Measurements from ENCODE around the gene SLC25A22. TPM values are rescaled to one million over a fixed set of nuclear protein-coding genes. Genes with fewer than 3 reads are reported as not detected.

The SLC25A22 gene
- total and polyA plus RNA-seq, 9 of the 15 experiments (the other 6 are each of a cell fraction or from before 2014, with no cell fraction given): 0.41 to 55.4 (median 11.4) TPM

GRCh38 chr11:842370-843002 is 44.4 kb upstream of the SLC25A22 start, which contains the start of the genes POLR2L and TSPAN4 (continued):
- TF ChIP-seq TSHZ1 (CRISPR knock-in tag; IDR thresholded peaks at IDR 0.05): no peak
- TF ChIP-seq ATF6 (CRISPR knock-in tag; IDR thresholded peaks at IDR 0.05): 0 out of 2 replicates have a peak, but pooled peaks have one; percentile 46
- TF ChIP-seq ELF2 (CRISPR knock-in tag; IDR thresholded peaks at IDR 0.05): no peak
- TF ChIP-seq SMARCC2 (IDR thresholded peaks at IDR 0.05; ENCODE audit: low read depth): no peak
- TF ChIP-seq CHD4 (IDR thresholded peaks at IDR 0.05; ENCODE audit: insufficient read depth, insufficient replicate concordance, low read depth, low read length, poor library complexity, severe bottlenecking): no peak
- no peak for TF ChIP-seq MTA1 (IDR thresholded peaks at IDR 0.05; ENCODE audit: borderline replicate concordance)
- TF ChIP-seq MIER1 (IDR thresholded peaks at IDR 0.05; ENCODE audit: low read depth): no peak
- no peak for TF ChIP-seq ZFP36 (IDR thresholded peaks at IDR 0.05; ENCODE audit: low read depth, low read length, partially characterized antibody)
- TF ChIP-seq ZNF41 (CRISPR knock-in tag; conservative IDR thresholded peaks at IDR 0.05): no peak
- TF ChIP-seq SMARCA5 (IDR thresholded peaks at IDR 0.05): no peak
- peak; percentile 97 for TF ChIP-seq PKNOX1 (IDR thresholded peaks at IDR 0.05)
- TF ChIP-seq SRF (CRISPR knock-in tag; IDR thresholded peaks at IDR 0.05): no peak
- TF ChIP-seq PRDM10 (IDR thresholded peaks at IDR 0.05; ENCODE audit: partially characterized antibody): peak; percentile 99
- TF ChIP-seq ZNF184 (CRISPR knock-in tag; IDR thresholded peaks at IDR 0.05): no peak
- peak; percentile 39 to 82 for TF ChIP-seq E2F6 (IDR thresholded peaks at IDR 0.05; ENCODE audit: borderline replicate concordance in 1 of 2, extremely low read depth in 1 of 2, insufficient read depth in 1 of 2, insufficient read length in 1 of 2, low read depth in 1 of 2, low read length in 1 of 2, poor library complexity in 1 of 2, severe bottlenecking in 1 of 2)

Data from K562 (cell line).